HepG2 (cell line): ENCODE measurements around the gene CHKB. TPM values are rescaled to one million over a fixed set of nuclear protein-coding genes. Genes with fewer than 3 reads are reported as not detected.
A peak's percentile ranks its signal among the peaks of the same experiment; 100 is the strongest.

Experiments used
- ARID5B ChIP-seq: IDR thresholded peaks from 2 replicates; pipeline ENCODE4 v1.4.0; 2020; ENCODE audit warnings: mild to moderate bottlenecking, missing genetic modification reagents
- CCDC6 ChIP-seq: sonication (generic); formaldehyde crosslinking; IDR thresholded peaks from 2 replicates; pipeline ENCODE4 v1.8.1; 2022; ENCODE audit warnings: mild to moderate bottlenecking, missing genetic modification reagents, moderate library complexity
- HNF4A ChIP-seq: sonication (generic); formaldehyde crosslinking; IDR thresholded peaks from 2 replicates; pipeline ENCODE4 v1.4.0; 2020; ENCODE audit warnings: missing genetic modification reagents
- HNRNPK ChIP-seq: fragments of 200-400 bp; formaldehyde crosslinking; IDR thresholded peaks from 2 replicates; pipeline ENCODE4 v1.6.1; 2018; ENCODE audit warnings: low read length, low read depth, moderate library complexity, mild to moderate bottlenecking; ENCODE audit not compliant: poor library complexity, severe bottlenecking
- IRF1 ChIP-seq: sonication (generic); formaldehyde crosslinking; IDR thresholded peaks from 2 replicates; pipeline ENCODE4 v1.4.0; 2020; ENCODE audit warnings: low read depth, mild to moderate bottlenecking, missing genetic modification reagents
- LBX2 ChIP-seq: sonication (generic); formaldehyde crosslinking; IDR thresholded peaks from 2 replicates; pipeline ENCODE4 v1.5.0; 2020; ENCODE audit warnings: missing genetic modification reagents, mild to moderate bottlenecking, borderline replicate concordance
- NBN ChIP-seq: fragments of 450-650 bp; conservative IDR thresholded peaks from 2 replicates; pipeline ENCODE4 v1.6.1; 2017
- NRL ChIP-seq: sonication (generic); formaldehyde crosslinking; IDR thresholded peaks from 2 replicates; pipeline ENCODE4 v1.5.0; 2020; ENCODE audit warnings: missing genetic modification reagents, mild to moderate bottlenecking, moderate library complexity, borderline replicate concordance
- PATZ1 ChIP-seq: sonication (generic); formaldehyde crosslinking; IDR thresholded peaks from 2 replicates; pipeline ENCODE4 v1.4.0; 2020; ENCODE audit warnings: missing genetic modification reagents
- PAWR ChIP-seq: sonication (generic); formaldehyde crosslinking; IDR thresholded peaks from 2 replicates; pipeline ENCODE4 v1.4.0; 2020; ENCODE audit warnings: missing genetic modification reagents, mild to moderate bottlenecking, borderline replicate concordance
- POLR2A ChIP-seq, 2 experiments: IDR thresholded peaks; 2 replicates each; pipeline ENCODE4 v1.6.1; 2011; ENCODE audit warnings: low read depth in 2 of 2, low read length in 2 of 2, mild to moderate bottlenecking in 1 of 2, moderate library complexity in 1 of 2; ENCODE audit not compliant: insufficient read depth in 1 of 2
- REXO4 ChIP-seq: sonication (generic); formaldehyde crosslinking; IDR thresholded peaks from 2 replicates; pipeline ENCODE4 v1.8.0; 2022; ENCODE audit warnings: missing genetic modification reagents, mild to moderate bottlenecking, borderline replicate concordance
- SSRP1 ChIP-seq: IDR thresholded peaks from 2 replicates; pipeline ENCODE4 v1.6.1; 2016; ENCODE audit warnings: control low read depth
- TBP ChIP-seq: sonication (generic); formaldehyde crosslinking; IDR thresholded peaks from 2 replicates; pipeline ENCODE4 v1.5.0; 2020; ENCODE audit warnings: missing genetic modification reagents
- TEF ChIP-seq: sonication (generic); formaldehyde crosslinking; IDR thresholded peaks from 2 replicates; pipeline ENCODE4 v1.5.0; 2020; ENCODE audit warnings: missing genetic modification reagents
- ZMYM4 ChIP-seq: sonication (generic); formaldehyde crosslinking; IDR thresholded peaks from 2 replicates; pipeline ENCODE4 v1.8.1; 2023; ENCODE audit warnings: mild to moderate bottlenecking, missing genetic modification reagents
- ZNF160 ChIP-seq: sonication (generic); formaldehyde crosslinking; IDR thresholded peaks from 2 replicates; pipeline ENCODE4 v1.8.0; 2022; ENCODE audit warnings: mild to moderate bottlenecking, inconsistent platforms, missing genetic modification reagents
- ZNF232 ChIP-seq: sonication (generic); formaldehyde crosslinking; IDR thresholded peaks from 2 replicates; pipeline ENCODE4 v1.4.0; 2020; ENCODE audit warnings: missing genetic modification reagents, borderline replicate concordance
- ZNF331 ChIP-seq: sonication (generic); formaldehyde crosslinking; IDR thresholded peaks from 2 replicates; pipeline ENCODE4 v1.4.0; 2020; ENCODE audit warnings: missing genetic modification reagents
- ZNF44 ChIP-seq: sonication (generic); formaldehyde crosslinking; IDR thresholded peaks from 2 replicates; pipeline ENCODE4 v1.5.1; 2020; ENCODE audit warnings: mild to moderate bottlenecking, missing genetic modification reagents
- ZNF724P ChIP-seq: sonication (generic); formaldehyde crosslinking; IDR thresholded peaks from 2 replicates; pipeline ENCODE4 v1.8.0; 2022; ENCODE audit warnings: missing genetic modification reagents, borderline replicate concordance
- ZSCAN25 ChIP-seq: sonication (generic); formaldehyde crosslinking; IDR thresholded peaks from 2 replicates; pipeline ENCODE4 v1.8.0; 2022; ENCODE audit warnings: mild to moderate bottlenecking, missing genetic modification reagents
- polyA plus RNA-seq, 8 experiments: library from polyadenylated mRNA; depleted of rRNA in 3 of 8; stranded (reverse) in 7 of 8; unstranded in 1 of 8; fragments of >200 nt; fragmentation: Illumina TruSeq in 4 of 8; extraction: Trizol in 4 of 8; gene quantifications; 2 replicates each; pipeline versions ENCODE4 v1.2.1 to v1.2.3, GENCODE V29; 2011 to 2016; ENCODE audit warnings: low read depth in 4 of 8, missing spikeins in 1 of 8, mixed read lengths in 1 of 8; ENCODE audit not compliant: insufficient read depth in 1 of 8
- total RNA-seq, 5 experiments: library from RNA; depleted of rRNA; stranded (reverse); fragments of >200 nt; fragmentation: Illumina TruSeq; extraction: Trizol; gene quantifications; 2 replicates each; pipeline ENCODE4 v1.2.3, GENCODE V29; 2016; ENCODE audit warnings: low read depth in 1 of 5

CHKB gene
- total and polyA plus RNA-seq, 2 of the 13 experiments (the other 11 are each of a cell fraction or from before 2014, with no cell fraction given) = 24.5 to 42.7 TPM

- TF ChIP-seq ZSCAN25 (CRISPR knock-in tag) (peak; percentile 60; the same call in 1 of the 2 replicates), PATZ1 (CRISPR knock-in tag) (0 out of 2 replicates have a peak, but pooled peaks have one; percentile 37), TEF (CRISPR knock-in tag) (peak; percentile 37; the same call in 1 of the 2 replicates), ZNF44 (CRISPR knock-in tag) (peak; percentile 91; the same call in 1 of the 2 replicates), ZMYM4 (CRISPR knock-in tag) (peak; percentile 31; the same call in 1 of the 2 replicates), NRL (CRISPR knock-in tag) (0 out of 2 replicates have a peak, but pooled peaks have one; percentile 59), REXO4 (no peak), HNF4A (CRISPR knock-in tag) (no peak), SSRP1 (CRISPR knock-in tag) (no peak), ZNF232 (no peak), ZNF331 (CRISPR knock-in tag) (no peak), POLR2A (IDR thresholded peaks at IDR 0.05; ENCODE audit: insufficient read depth in 1 of 2, low read depth in 2 of 2, low read length in 2 of 2) (peak; percentile 61 to 88), PAWR (CRISPR knock-in tag) (no peak), IRF1 (CRISPR knock-in tag) (no peak), LBX2 (CRISPR knock-in tag) (peak; percentile 52; the same call in 1 of the 2 replicates), ZNF724P (CRISPR knock-in tag) (0 out of 2 replicates have a peak, but pooled peaks have one; percentile 37), ARID5B (peak; percentile 27; the same call in 1 of the 2 replicates), CCDC6 (CRISPR knock-in tag) (peak; percentile 19; the same call in 1 of the 2 replicates), HNRNPK (peak; percentile 76), ZNF160 (peak; percentile 31; the same call in 1 of the 2 replicates), TBP (CRISPR knock-in tag) (no peak), NBN (no peak)
Observed at GRCh38 chr22:50582493-50583293, at the start of gene CHKB (continued).
